K562 (cell line): ENCODE results near the gene APOM. TPM values are rescaled to one million over a fixed set of nuclear protein-coding genes. Genes with fewer than 3 reads are reported as not detected.
A peak's percentile ranks its signal among the peaks of the same experiment; 100 is the strongest.

Experiments used
- ATF7 ChIP-seq: fragments of 450-650 bp; IDR thresholded peaks from 2 replicates; pipeline ENCODE4 v1.7.1; 2014; ENCODE audit warnings: mild to moderate bottlenecking, moderate library complexity
- BRCA1 ChIP-seq, 2 experiments: fragments of 450-650 bp in 1 of 2; sonication (generic) in 1 of 2; formaldehyde crosslinking in 1 of 2; IDR thresholded peaks; 2 replicates each; pipeline versions ENCODE4 v1.5.0 to v1.6.1; 2017 to 2020; ENCODE audit warnings: mild to moderate bottlenecking in 1 of 2, missing genetic modification reagents in 1 of 2
- CC2D1A ChIP-seq: fragments of 450-650 bp; IDR thresholded peaks from 2 replicates; pipeline ENCODE4 v1.6.1; 2017; ENCODE audit warnings: mild to moderate bottlenecking
- CREB1 ChIP-seq, 2 experiments: sonication (generic) in 1 of 2; formaldehyde crosslinking in 1 of 2; IDR thresholded peaks; 2 replicates each; pipeline versions ENCODE4 v1.6.1 to v1.8.0; 2012 to 2022; ENCODE audit warnings: inconsistent platforms in 1 of 2, mild to moderate bottlenecking in 1 of 2, missing genetic modification reagents in 1 of 2, moderate library complexity in 1 of 2
- DDX20 ChIP-seq: fragments of 450-650 bp; IDR thresholded peaks from 2 replicates; pipeline ENCODE4 v1.6.1; 2016; ENCODE audit warnings: missing genetic modification characterization, low read depth, mild to moderate bottlenecking, missing compliant biosample characterization, moderate library complexity
- ESRRB ChIP-seq: fragments of 250-450 bp; sonication (Bioruptor Pico); IDR thresholded peaks from 2 replicates; pipeline ENCODE4 v1.5.0; 2020; ENCODE audit warnings: mild to moderate bottlenecking, moderate library complexity, borderline replicate concordance
- EZH2 ChIP-seq: IDR thresholded peaks from 2 replicates; pipeline ENCODE4 v1.6.1; 2012; ENCODE audit warnings: low read depth, mild to moderate bottlenecking, inconsistent platforms, low read length, borderline replicate concordance
- FOXA3 ChIP-seq, 2 experiments: fragments of 450-650 bp in 1 of 2; sonication (generic) in 1 of 2; formaldehyde crosslinking; IDR thresholded peaks in 1 of 2; conservative IDR thresholded peaks in 1 of 2; 2 replicates each; pipeline versions ENCODE4 v1.4.0 to v1.8.0; 2020 to 2022; ENCODE audit warnings: mild to moderate bottlenecking in 2 of 2, missing genetic modification reagents in 1 of 2
- GTF2F1 ChIP-seq: IDR thresholded peaks from 2 replicates; pipeline ENCODE4 v1.6.1; 2011; ENCODE audit warnings: low read depth, low read length, improper control_type of control experiment
- HDAC1 ChIP-seq, 2 experiments: fragments of 450-650 bp; IDR thresholded peaks; 2 replicates each; pipeline ENCODE4 v1.6.1; 2016 to 2017; ENCODE audit warnings: inconsistent platforms in 1 of 2, mild to moderate bottlenecking in 1 of 2, moderate library complexity in 1 of 2
- HNRNPUL1 ChIP-seq: fragments of 200-400 bp; formaldehyde crosslinking; IDR thresholded peaks from 2 replicates; pipeline ENCODE4 v1.6.1; 2017; ENCODE audit warnings: low read length
- IFI16 ChIP-seq: fragments of 250-450 bp; sonication (Bioruptor Pico); IDR thresholded peaks from 2 replicates; pipeline ENCODE4 v2.1.2; 2022; ENCODE audit warnings: mild to moderate bottlenecking, inconsistent platforms
- KLF16 ChIP-seq: IDR thresholded peaks from 2 replicates; pipeline ENCODE4 v1.6.1; 2016; ENCODE audit warnings: antibody characterized with exemption
- LEF1 ChIP-seq: fragments of 450-650 bp; IDR thresholded peaks from 2 replicates; pipeline ENCODE4 v1.6.1; 2016; ENCODE audit warnings: mild to moderate bottlenecking
- MAFK ChIP-seq: IDR thresholded peaks from 2 replicates; pipeline ENCODE4 v1.6.1; 2011; ENCODE audit warnings: low read length, improper control_type of control experiment
- NELFE ChIP-seq: IDR thresholded peaks from 2 replicates; pipeline ENCODE4 v1.6.1; 2011; ENCODE audit warnings: mild to moderate bottlenecking; ENCODE audit not compliant: insufficient read depth, insufficient read length
- NFIX ChIP-seq: fragments of 250-450 bp; sonication (Bioruptor Pico); IDR thresholded peaks from 2 replicates; pipeline ENCODE4 v1.4.0; 2020; ENCODE audit warnings: low read depth, mild to moderate bottlenecking, moderate library complexity
- PRMT5 ChIP-seq: sonication (generic); formaldehyde crosslinking; IDR thresholded peaks from 2 replicates; pipeline ENCODE4 v1.5.0; 2020; ENCODE audit warnings: missing genetic modification reagents
- SIX5 ChIP-seq, 2 experiments: IDR thresholded peaks; 2 replicates each; pipeline ENCODE4 v1.6.1; 2011; ENCODE audit warnings: low read length in 2 of 2, borderline replicate concordance in 1 of 2, low read depth in 1 of 2, mild to moderate bottlenecking in 1 of 2, moderate library complexity in 1 of 2; ENCODE audit not compliant: insufficient read depth in 1 of 2
- SMARCE1 ChIP-seq: fragments of 450-650 bp; IDR thresholded peaks from 2 replicates; pipeline ENCODE4 v1.7.1; 2016; ENCODE audit warnings: mild to moderate bottlenecking
- SREBF1 ChIP-seq: fragments of 150-350 bp; IDR thresholded peaks from 2 replicates; pipeline ENCODE4 v1.6.1; 2014; ENCODE audit warnings: antibody characterized with exemption, low read depth, low read length, borderline replicate concordance
- TAF1 ChIP-seq: IDR thresholded peaks from 2 replicates; pipeline ENCODE4 v1.6.1; 2011; ENCODE audit warnings: mild to moderate bottlenecking, low read length, moderate library complexity; ENCODE audit not compliant: insufficient read depth, control insufficient read depth, severe bottlenecking; ENCODE audit errors: extremely low read depth
- TAF15 ChIP-seq: fragments of 200-400 bp; formaldehyde crosslinking; IDR thresholded peaks from 2 replicates; pipeline ENCODE4 v1.6.1; 2017; ENCODE audit warnings: mild to moderate bottlenecking, low read depth, low read length, moderate library complexity
- ZNF217 ChIP-seq: sonication (generic); formaldehyde crosslinking; IDR thresholded peaks from 2 replicates; pipeline ENCODE4 v1.8.0; 2022; ENCODE audit warnings: mild to moderate bottlenecking, missing genetic modification reagents
- ZNF311 ChIP-seq: fragments of 250-450 bp; sonication (Bioruptor Pico); IDR thresholded peaks from 2 replicates; pipeline ENCODE4 v1.4.0; 2020; ENCODE audit warnings: mild to moderate bottlenecking, moderate library complexity
- polyA plus RNA-seq, 8 experiments: library from polyadenylated mRNA; depleted of rRNA in 4 of 8; stranded (reverse) in 5 of 8; unstranded in 3 of 8; fragments of >200 nt; fragmentation: Nextera tagmentation in 2 of 8; fragmentation: Illumina TruSeq in 1 of 8; extraction: Ambion mirVana in 2 of 8; extraction: Trizol in 1 of 8; gene quantifications; 2 replicates each; pipeline versions ENCODE4 v1.2.1 to v1.2.3, GENCODE V29; 2011 to 2014; ENCODE audit warnings: inconsistent platforms in 1 of 8, missing spikeins in 1 of 8
- total RNA-seq, 7 experiments: library from RNA; depleted of rRNA in 6 of 7; stranded (reverse); fragments of >200 nt in 6 of 7; fragmentation: Illumina TruSeq in 2 of 7; extraction: Trizol in 2 of 7; gene quantifications; 2 replicates each; pipeline versions ENCODE4 v1.2.1 to v1.2.3, GENCODE V29; 2011 to 2021; ENCODE audit warnings: low replicate concordance in 1 of 7
- TF ChIP-seq, protein P1 (sequence below): fragments of 450-650 bp; conservative IDR thresholded peaks from 2 replicates; pipeline ENCODE4 v1.6.1; 2016; ENCODE audit warnings: missing genetic modification characterization, low read depth, mild to moderate bottlenecking, control low read depth, missing compliant biosample characterization
- TF ChIP-seq, protein P2 (sequence below): fragments of 450-650 bp; IDR thresholded peaks from 2 replicates; pipeline ENCODE4 v1.6.1; 2016; ENCODE audit warnings: low read depth, mild to moderate bottlenecking, moderate library complexity

APOM gene
- total and polyA plus RNA-seq, 9 of the 15 experiments (the other 6 are each of a cell fraction or from before 2014, with no cell fraction given): 5.7 to 24.3 (median 10.4) TPM

DNA sequence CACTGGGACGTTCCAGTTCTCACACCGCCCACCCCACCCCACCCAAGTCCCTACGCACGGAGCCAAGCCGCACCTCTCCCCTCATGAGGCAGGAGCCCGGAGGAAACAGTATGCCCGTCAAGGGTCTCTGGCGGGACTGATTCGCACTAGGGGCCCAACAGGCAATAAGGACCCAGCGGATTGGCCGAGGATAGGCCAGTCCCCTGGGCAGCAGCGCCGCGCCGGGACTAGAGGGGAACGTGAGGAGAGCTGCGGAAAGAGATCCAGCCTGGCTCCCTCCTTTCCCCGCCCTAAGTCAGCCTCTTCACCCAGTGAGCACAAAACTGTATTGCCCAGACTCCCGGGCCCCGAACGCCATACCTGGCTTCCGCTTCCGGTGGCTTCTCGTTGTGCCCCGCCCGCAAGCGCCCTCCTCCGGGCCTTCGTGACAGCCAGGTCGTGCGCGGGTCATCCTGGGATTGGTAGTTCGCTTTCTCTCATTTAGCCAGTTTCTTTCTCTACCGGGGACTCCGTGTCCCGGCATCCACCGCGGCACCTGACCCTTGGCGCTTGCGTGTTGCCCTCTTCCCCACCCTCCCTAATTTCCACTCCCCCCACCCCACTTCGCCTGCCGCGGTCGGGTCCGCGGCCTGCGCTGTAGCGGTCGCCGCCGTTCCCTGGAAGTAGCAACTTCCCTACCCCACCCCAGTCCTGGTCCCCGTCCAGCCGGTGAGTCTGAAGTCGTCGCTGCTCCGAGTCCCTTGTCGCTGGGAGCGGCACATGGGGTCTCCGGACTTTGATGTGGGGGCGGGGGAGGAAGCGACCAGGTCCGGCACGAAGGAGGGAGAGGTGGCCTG lies 10.0 kb downstream of the APOM start, which contains the start of gene CSNK2B (continued):
- TF ChIP-seq BRCA1 (IDR thresholded peaks at IDR 0.05): no peak
- no peak for TF ChIP-seq BRCA1 (CRISPR knock-in tag; IDR thresholded peaks at IDR 0.05)
- TF ChIP-seq EZH2: no peak
- peak; percentile 78; the same call in 1 of the 2 replicates for TF ChIP-seq SREBF1
- TF ChIP-seq DDX20 (tag): no peak
- TF ChIP-seq ATF7: peak; percentile 79; the same call in 1 of the 2 replicates
- peak; percentile 73 for TF ChIP-seq LEF1
- TF ChIP-seq IFI16 (CRISPR knock-in tag): peak; percentile 63; the same call in 1 of the 2 replicates
- TF ChIP-seq, protein P1, sequence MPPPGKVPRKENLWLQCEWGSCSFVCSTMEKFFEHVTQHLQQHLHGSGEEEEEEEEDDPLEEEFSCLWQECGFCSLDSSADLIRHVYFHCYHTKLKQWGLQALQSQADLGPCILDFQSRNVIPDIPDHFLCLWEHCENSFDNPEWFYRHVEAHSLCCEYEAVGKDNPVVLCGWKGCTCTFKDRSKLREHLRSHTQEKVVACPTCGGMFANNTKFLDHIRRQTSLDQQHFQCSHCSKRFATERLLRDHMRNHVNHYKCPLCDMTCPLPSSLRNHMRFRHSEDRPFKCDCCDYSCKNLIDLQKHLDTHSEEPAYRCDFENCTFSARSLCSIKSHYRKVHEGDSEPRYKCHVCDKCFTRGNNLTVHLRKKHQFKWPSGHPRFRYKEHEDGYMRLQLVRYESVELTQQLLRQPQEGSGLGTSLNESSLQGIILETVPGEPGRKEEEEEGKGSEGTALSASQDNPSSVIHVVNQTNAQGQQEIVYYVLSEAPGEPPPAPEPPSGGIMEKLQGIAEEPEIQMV (tag): peak; percentile 83
- peak; percentile 89 for TF ChIP-seq CREB1 (IDR thresholded peaks at IDR 0.05)
- TF ChIP-seq CREB1 (CRISPR knock-in tag; IDR thresholded peaks at IDR 0.05): peak; percentile 83; the same call in 1 of the 2 replicates
- TF ChIP-seq PRMT5 (CRISPR knock-in tag): no peak
- TF ChIP-seq SIX5 (IDR thresholded peaks at IDR 0.05; ENCODE audit: borderline replicate concordance in 1 of 2, insufficient read depth in 1 of 2, low read depth in 1 of 2, low read length in 2 of 2): peak; percentile 95 to 97
- TF ChIP-seq, protein P2, sequence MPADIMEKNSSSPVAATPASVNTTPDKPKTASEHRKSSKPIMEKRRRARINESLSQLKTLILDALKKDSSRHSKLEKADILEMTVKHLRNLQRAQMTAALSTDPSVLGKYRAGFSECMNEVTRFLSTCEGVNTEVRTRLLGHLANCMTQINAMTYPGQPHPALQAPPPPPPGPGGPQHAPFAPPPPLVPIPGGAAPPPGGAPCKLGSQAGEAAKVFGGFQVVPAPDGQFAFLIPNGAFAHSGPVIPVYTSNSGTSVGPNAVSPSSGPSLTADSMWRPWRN: no peak
- TF ChIP-seq GTF2F1: peak; percentile 29; the same call in 1 of the 2 replicates
- TF ChIP-seq MAFK: peak; percentile 3; the same call in 1 of the 2 replicates
- peak; percentile 3; the same call in 1 of the 2 replicates for TF ChIP-seq NFIX (CRISPR knock-in tag)
- TF ChIP-seq HDAC1 (IDR thresholded peaks at IDR 0.05): peak in 1 of 2 experiments; percentile 97; a peak in 2 of 4 replicates
- TF ChIP-seq SMARCE1: no peak; the same call in 1 of the 2 replicates
- no peak for TF ChIP-seq ZNF217
- no peak for TF ChIP-seq ZNF311 (CRISPR knock-in tag)
- no peak for TF ChIP-seq FOXA3 (CRISPR knock-in tag; conservative IDR thresholded peaks at IDR 0.05 in 1 of 2, IDR thresholded peaks at IDR 0.05 in 1 of 2)
- no peak for TF ChIP-seq CC2D1A
- TF ChIP-seq TAF15: peak; percentile 85; the same call in 1 of the 2 replicates
- TF ChIP-seq NELFE: no peak
- TF ChIP-seq TAF1: peak; percentile 93
- no peak for TF ChIP-seq HNRNPUL1
- 0 out of 2 replicates have a peak, but pooled peaks have one; percentile 43 for TF ChIP-seq ESRRB
- no peak for TF ChIP-seq KLF16
